ENCODE results near the gene CACFD1. TPM values are rescaled to one million over a fixed set of nuclear protein-coding genes. Genes with fewer than 3 reads are reported as not detected.

The CACFD1 gene
- total RNA-seq, 2 experiments from 2014 or later: 16.7 to 17.2 TPM

DNA sequence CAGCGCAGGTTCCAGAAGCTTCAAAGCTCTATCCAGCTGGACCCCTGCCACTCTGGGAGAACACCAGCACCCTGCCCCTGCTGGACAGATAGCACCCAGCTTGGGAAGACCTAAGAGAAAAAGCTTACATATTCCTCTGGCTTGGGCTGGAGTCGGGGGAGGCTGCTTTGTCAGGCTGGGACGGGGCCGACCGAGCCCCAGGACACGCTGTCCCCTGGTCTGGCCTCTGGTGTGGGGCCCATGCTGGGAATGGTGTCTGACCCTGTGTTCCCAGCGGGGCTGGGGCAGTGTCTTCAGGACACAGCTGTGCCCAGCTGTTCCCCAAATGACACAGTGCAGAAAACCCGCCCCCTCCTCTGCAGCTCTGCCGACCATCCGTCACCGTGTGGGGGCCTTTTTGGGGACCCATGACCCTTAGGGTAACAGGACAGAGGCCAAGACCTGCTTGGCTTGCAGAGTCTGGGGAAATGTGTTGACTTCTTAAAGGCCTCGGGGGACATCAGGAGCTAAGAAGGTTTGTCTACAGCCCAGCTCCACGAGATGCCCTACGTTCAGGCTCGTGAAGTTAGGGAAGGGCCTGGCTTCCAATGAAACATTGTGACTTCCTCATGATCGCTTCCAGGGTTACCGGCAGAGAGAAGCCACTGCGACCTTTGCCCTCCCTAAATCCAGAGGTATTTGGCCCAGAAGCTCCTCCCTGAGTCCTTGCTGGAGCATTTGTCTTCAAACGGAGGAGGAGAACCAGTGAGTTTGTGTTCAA, 39.5 kb downstream of the CACFD1 start:
- intact Hi-C loops (cut with micrococcal nuclease; ENCODE audit: unreplicated experiment): no loop called here
- TF ChIP-seq EZH2phosphoT487 (IDR thresholded peaks at IDR 0.05; ENCODE audit: borderline replicate concordance, low read depth, low read length): no peak
- TF ChIP-seq, protein P1, sequence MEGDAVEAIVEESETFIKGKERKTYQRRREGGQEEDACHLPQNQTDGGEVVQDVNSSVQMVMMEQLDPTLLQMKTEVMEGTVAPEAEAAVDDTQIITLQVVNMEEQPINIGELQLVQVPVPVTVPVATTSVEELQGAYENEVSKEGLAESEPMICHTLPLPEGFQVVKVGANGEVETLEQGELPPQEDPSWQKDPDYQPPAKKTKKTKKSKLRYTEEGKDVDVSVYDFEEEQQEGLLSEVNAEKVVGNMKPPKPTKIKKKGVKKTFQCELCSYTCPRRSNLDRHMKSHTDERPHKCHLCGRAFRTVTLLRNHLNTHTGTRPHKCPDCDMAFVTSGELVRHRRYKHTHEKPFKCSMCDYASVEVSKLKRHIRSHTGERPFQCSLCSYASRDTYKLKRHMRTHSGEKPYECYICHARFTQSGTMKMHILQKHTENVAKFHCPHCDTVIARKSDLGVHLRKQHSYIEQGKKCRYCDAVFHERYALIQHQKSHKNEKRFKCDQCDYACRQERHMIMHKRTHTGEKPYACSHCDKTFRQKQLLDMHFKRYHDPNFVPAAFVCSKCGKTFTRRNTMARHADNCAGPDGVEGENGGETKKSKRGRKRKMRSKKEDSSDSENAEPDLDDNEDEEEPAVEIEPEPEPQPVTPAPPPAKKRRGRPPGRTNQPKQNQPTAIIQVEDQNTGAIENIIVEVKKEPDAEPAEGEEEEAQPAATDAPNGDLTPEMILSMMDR (conservative IDR thresholded peaks at IDR 0.05; ENCODE audit: low read length): no peak
- Histone ChIP-seq H3K4me2 (ENCODE audit: low read length) (no peak overlapping the region), H3K4me1 (ENCODE audit: insufficient read depth, low read length, poor library complexity, severe bottlenecking) (no peaks in the 10 kb centered on the region), H3K27ac (ENCODE audit: low read depth, low read length, poor library complexity, severe bottlenecking) (no peak overlapping the region), H3K4me3 (ENCODE audit: low read depth, low read length, poor library complexity, severe bottlenecking) (no peak overlapping the region), H3K9me3 (ENCODE audit: low read length) (0 out of 2 replicates have a peak, but pooled peaks cover 14% of the 10 kb centered on the region), H3K36me3 (ENCODE audit: insufficient read depth, low read length) (no peaks in the 10 kb centered on the region), H4K20me1 (ENCODE audit: insufficient read depth, low read length) (no peaks in the 10 kb centered on the region), H3K9me2 (ENCODE audit: insufficient read depth, low read length) (no peaks in the 10 kb centered on the region), H3K79me2 (ENCODE audit: insufficient read depth, low read depth, low read length) (no peaks in the 10 kb centered on the region), H2AFZ (ENCODE audit: low read length) (no peak overlapping the region)
- BruUV-seq (replicated peaks): no TSS peak
- ChIA-PET CTCF (ENCODE audit: unreplicated experiment) (interaction anchor here (0.6 to 1.0 kb wide), 2 partner anchors 40 to 57 kb away, joined by 3 to 4 read pairs; partner anchors contain the start of gene CACFD1), POLR2A (no interaction called here)
- no peak for DNase-seq (ENCODE audit: low spot score)

DNA sequence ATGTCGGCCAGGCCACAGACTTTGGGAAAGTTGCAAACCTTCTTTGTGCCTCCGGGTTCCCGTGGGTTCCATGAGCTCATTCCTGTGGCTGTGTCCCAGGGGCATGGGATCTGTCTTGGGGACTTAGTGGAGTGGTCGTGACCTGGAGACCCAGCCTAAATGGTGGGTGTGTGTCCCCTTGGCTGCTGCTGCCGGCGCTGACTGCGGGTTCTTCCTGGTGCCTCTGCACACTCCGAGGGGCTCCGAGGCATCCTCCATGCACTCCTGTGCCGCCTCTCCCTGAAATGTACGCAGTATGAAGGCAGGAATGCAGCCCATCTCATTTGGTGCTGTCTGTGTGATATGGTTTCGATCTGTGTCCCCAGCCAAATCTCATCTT, 40.1 kb downstream of the CACFD1 start:
- no peak overlapping the region for H3K4me3 ChIP-seq (ENCODE audit: low read depth, low read length, poor library complexity, severe bottlenecking)
- BruUV-seq (replicated peaks): no TSS peak
- no peak overlapping the region for H3K27ac ChIP-seq (ENCODE audit: low read depth, low read length, poor library complexity, severe bottlenecking)
- no peaks in the 10 kb centered on the region for H3K36me3 ChIP-seq (ENCODE audit: insufficient read depth, low read length)
- ChIA-PET CTCF (ENCODE audit: unreplicated experiment) (interaction anchor here (0.6 to 1.0 kb wide), 2 partner anchors 40 to 56 kb away, joined by 3 to 4 read pairs; partner anchors contain the start of gene CACFD1), POLR2A (no interaction called here)
- no peaks in the 10 kb centered on the region for H4K20me1 ChIP-seq (ENCODE audit: insufficient read depth, low read length)
- TF ChIP-seq, protein P1 (conservative IDR thresholded peaks at IDR 0.05; ENCODE audit: low read length): no peak
- no peak for TF ChIP-seq EZH2phosphoT487 (IDR thresholded peaks at IDR 0.05; ENCODE audit: borderline replicate concordance, low read depth, low read length)
- DNase-seq (ENCODE audit: low spot score): no peak
- H3K4me1 ChIP-seq (ENCODE audit: insufficient read depth, low read length, poor library complexity, severe bottlenecking): no peaks in the 10 kb centered on the region
- H3K9me3 ChIP-seq (ENCODE audit: low read length): 0 out of 2 replicates have a peak, but pooled peaks cover 14% of the 10 kb centered on the region
- no peaks in the 10 kb centered on the region for H3K79me2 ChIP-seq (ENCODE audit: insufficient read depth, low read depth, low read length)
- no peak overlapping the region for H3K4me2 ChIP-seq (ENCODE audit: low read length)
- H2AFZ ChIP-seq (ENCODE audit: low read length): no peak overlapping the region
- no peaks in the 10 kb centered on the region for H3K9me2 ChIP-seq (ENCODE audit: insufficient read depth, low read length)
- intact Hi-C loops (cut with micrococcal nuclease; ENCODE audit: unreplicated experiment): no loop called here

DNA sequence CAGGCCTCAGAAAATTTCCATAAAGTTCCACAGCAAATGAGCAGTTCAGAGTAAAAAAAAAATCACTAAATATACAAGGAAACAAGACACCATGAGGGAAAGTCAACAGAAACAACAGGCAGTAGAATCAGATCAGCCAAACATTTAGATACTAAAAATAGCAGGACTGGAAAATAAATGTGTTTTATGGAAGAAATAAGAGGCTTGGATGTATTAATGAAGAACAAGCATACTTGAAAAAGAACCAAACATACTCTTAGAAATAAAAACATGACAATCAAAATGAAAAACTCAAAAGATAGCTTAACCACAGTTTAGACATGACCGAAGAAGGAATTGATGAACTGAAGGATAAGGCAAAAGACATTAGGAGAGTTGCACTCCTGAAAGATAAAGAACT, 42.3 kb downstream of the CACFD1 start:
- no TSS peak for BruUV-seq (replicated peaks)
- H3K4me1 ChIP-seq (ENCODE audit: insufficient read depth, low read length, poor library complexity, severe bottlenecking): no peaks in the 10 kb centered on the region
- intact Hi-C loops (cut with micrococcal nuclease; ENCODE audit: unreplicated experiment): no loop called here
- no peak overlapping the region for H2AFZ ChIP-seq (ENCODE audit: low read length)
- 0 out of 2 replicates have a peak, but pooled peaks cover 14% of the 10 kb centered on the region for H3K9me3 ChIP-seq (ENCODE audit: low read length)
- H3K4me2 ChIP-seq (ENCODE audit: low read length): no peak overlapping the region
- ChIA-PET POLR2A (no interaction called here), CTCF (ENCODE audit: unreplicated experiment) (no interaction called here)
- H3K36me3 ChIP-seq (ENCODE audit: insufficient read depth, low read length): no peaks in the 10 kb centered on the region
- DNase-seq (ENCODE audit: low spot score): no peak
- no peaks in the 10 kb centered on the region for H4K20me1 ChIP-seq (ENCODE audit: insufficient read depth, low read length)
- no peaks in the 10 kb centered on the region for H3K79me2 ChIP-seq (ENCODE audit: insufficient read depth, low read depth, low read length)
- H3K4me3 ChIP-seq (ENCODE audit: low read depth, low read length, poor library complexity, severe bottlenecking): no peak overlapping the region
- no peaks in the 10 kb centered on the region for H3K9me2 ChIP-seq (ENCODE audit: insufficient read depth, low read length)
- H3K27ac ChIP-seq (ENCODE audit: low read depth, low read length, poor library complexity, severe bottlenecking): no peak overlapping the region
- TF ChIP-seq, protein P1 (conservative IDR thresholded peaks at IDR 0.05; ENCODE audit: low read length): no peak
- TF ChIP-seq EZH2phosphoT487 (IDR thresholded peaks at IDR 0.05; ENCODE audit: borderline replicate concordance, low read depth, low read length): no peak

Measured in OCI-LY7 (cell line).